ENCODE results near the gene METTL16. TPM values are rescaled to one million over a fixed set of nuclear protein-coding genes. Genes with fewer than 3 reads are reported as not detected.

Gene METTL16
- polyA plus RNA-seq, 1 donor, result 23.9 TPM

DNA sequence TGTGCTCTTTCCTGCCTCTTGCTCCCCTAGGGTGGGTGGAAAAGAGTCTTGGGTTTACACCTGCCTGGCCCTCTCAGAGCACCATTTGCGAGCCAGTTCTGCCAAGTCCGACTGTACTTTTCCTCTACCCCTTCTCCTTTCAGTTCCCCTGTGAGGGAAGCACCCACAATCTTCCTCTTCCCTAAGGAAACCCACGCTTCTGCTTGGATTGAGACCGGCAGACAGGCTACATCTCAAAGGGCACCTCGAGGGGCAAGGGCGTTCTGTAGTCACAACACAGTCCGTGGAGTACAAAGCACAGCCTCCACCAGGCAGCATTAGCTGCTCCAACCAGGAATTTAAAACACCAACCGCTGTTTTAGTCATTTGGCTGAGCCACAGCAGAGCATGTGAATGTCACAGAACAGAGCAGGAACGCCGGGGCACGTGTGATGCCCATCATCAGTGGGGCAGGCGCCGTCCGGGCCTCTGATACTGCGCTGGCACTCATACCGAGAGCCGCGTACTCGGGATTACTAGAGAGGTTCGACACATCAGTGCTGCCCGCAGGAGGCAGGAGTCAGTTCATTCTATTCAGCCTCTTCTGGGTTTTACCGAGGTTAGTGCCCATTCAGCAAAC, 97.1 kb downstream of the METTL16 start:
- no peak for DNase-seq

DNA sequence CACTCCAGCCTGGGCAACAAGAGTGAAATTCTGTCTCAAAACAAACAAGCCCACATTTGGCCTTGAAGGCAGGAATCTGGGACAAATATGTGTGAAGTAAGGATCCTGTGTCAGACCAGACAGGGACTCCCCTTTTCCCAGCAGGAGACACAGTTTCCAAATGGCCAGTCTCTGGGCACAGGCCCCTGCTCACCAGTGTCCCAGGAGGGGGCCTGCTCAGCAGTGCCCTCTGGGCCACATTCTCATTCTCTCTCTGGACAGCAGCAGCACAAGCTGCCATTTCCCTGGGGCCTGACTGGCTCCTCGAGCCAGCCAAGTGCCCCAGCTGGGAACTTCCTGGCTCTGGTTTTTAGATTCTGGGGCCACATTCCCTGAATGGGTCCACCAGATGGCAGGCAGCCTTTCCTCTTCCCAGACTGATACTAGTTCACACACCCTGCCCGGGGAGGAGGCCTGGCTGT, 99.1 kb downstream of the METTL16 start:
- no peak for DNase-seq

DNA sequence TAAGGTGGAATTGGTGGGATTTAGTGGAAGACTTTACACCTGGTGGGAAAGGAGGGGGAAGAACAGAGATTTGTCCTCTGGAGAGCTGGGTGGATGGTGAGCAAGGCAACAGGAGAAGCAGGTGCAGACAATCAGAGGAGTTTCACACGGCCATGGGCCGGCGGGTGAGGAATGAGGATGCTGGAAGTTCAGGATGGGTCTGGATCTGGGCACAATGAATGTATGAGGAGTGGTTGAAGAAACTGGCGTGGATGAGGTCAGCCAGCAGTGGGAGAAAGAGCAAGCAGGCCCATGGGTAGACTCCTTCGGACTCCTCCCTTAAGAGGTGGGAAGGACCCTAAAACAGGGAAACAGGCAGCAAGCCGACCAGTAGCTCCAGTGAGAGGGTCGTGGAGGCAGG, 100.7 kb downstream of the METTL16 start:
- DNase-seq, result no peak

DNA sequence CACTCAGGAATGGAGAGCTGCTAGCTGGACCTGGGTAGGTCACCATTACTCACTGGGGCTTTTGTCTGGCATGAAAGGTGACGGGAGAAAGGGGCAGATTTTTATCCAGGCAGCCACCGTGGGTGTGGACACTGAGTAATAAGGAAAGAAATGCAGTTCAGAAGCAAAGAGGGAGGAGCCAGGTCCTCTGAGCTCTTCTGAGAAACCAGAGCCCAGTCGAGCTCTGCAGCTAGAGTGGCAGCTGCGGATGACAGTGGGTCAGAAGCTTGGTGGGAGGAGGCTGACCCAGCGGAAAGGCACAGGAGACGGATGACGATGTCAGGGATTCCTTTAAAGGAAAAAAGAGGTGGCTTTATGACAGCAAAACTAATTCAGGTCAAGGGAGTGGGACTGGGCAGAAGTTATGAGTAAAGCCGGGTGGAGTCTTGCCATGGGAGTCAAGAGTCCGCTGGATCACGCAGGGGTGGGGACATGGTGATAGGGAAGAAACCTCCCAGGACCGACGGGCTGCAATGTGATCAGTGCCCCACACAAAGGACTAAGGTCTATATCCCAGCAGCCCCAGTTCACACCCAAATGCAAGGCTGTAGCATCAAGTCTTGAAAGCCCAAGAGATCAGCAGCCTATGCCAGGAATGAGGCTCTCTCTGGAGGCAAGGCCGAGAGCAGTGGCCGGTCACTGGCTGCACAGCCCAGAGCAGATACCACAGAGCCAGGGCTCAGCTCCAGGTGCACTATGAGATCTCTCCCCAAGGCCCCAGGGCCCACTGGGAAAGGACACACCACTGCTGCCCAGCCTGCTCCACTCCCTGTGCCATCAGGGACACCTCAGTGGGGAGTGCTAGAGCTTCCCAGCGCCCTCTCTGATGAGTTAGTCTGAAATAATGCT, 104.5 kb downstream of the METTL16 start:
- peak; percentile 74 for DNase-seq

DNA sequence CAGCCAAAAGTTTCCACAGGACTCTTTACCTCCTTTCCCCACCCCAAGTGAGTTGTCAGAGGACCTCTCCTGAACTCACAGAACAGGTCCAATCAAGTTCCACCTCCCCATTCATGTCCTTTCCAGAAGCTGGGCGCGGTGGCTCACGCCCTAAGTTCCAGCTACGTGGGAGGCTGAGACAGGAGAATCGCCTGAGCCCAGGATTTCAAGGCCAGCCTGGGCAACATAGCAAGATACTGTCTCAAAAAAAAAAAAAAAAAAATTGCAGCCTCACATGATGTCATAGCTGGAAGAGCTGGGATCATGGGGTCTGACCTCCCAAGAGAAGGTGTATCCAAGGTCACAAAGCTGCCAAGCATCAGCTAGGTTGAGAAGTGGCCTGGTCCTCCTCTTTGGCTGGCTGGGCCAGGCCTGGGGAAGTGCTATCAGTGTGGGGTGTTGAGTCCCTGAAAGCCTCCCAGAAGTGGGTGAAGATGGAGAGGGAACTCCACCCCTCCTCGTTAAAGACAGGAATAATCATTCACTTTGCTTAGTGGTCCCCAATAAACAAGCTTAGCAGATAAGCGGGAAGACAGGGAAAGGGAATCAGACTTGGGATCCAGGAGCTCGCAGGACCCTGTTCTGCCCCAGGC, 105.3 kb downstream of the METTL16 start:
- DNase-seq, result no peak

DNA sequence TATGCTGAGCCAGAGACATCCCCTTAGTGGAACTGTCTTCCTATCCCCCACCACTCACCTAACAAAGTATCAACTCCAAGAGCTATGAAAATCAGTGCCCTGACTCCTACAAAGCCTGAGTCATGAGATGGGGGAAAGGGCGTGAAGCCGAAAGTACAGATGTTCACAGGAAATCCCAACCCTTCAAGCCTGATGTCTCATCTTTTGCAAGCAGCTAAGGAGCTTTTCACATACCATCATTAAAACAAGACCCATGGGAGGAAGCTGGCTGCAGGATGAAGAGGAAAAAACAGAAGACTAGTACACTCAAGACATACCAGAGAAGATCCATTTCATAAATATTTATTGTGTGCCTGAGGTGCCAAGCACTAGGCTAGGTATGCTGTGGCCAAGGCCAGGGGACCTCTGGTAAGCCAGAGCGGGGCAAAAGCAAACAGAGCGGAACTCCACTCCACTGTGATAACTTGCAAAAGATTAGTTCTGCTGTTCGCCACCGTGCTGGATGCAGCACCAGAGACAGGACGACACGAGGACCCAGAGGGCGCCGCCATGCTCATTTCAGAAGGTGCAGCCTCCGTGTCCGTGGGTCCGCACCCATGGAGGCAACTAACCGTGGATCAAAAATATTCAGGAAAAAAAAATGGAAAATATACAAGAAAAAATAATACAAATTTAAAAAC, 106.3 kb downstream of the METTL16 start:
- no peak for DNase-seq

DNA sequence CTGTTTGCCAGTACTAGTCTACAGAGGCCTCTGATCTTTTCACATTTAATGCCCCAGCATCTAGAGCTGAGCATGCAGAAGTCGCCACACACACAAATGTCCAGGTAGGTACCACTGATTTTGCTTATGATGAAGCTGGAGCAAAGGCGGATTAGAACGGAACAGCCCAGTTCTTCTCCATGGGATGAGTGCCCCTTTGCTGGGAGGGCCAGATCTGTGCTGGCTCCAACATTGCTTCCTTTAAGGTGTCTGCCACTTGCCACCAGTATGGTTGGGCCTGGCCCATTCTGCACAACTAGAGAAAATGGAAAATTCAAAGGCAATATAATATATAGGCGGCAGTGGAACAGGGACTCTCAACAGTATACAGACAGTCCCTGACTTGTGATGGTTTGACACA, 108.6 kb downstream of the METTL16 start:
- DNase-seq, result no peak

DNA sequence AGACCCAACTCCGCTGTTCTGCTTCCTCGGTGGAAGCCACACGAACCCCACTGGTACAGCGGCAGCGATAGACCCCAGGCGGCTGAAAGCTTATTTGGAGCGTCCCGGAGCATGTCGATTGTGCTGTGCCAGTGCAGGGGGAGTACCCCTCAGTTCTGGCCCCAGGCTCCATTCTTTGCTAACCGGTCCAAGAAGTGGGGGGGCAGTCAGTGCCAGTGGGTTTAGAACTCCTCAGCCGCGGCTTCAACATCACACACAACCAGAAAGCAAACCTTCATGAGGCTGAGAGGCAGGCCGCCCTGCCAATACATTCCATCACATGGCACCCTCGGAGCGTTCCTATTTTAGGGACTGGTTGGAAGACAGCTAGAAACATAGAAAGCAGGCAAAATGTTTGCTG, 109.1 kb downstream of the METTL16 start:
- no peak for DNase-seq

DNA sequence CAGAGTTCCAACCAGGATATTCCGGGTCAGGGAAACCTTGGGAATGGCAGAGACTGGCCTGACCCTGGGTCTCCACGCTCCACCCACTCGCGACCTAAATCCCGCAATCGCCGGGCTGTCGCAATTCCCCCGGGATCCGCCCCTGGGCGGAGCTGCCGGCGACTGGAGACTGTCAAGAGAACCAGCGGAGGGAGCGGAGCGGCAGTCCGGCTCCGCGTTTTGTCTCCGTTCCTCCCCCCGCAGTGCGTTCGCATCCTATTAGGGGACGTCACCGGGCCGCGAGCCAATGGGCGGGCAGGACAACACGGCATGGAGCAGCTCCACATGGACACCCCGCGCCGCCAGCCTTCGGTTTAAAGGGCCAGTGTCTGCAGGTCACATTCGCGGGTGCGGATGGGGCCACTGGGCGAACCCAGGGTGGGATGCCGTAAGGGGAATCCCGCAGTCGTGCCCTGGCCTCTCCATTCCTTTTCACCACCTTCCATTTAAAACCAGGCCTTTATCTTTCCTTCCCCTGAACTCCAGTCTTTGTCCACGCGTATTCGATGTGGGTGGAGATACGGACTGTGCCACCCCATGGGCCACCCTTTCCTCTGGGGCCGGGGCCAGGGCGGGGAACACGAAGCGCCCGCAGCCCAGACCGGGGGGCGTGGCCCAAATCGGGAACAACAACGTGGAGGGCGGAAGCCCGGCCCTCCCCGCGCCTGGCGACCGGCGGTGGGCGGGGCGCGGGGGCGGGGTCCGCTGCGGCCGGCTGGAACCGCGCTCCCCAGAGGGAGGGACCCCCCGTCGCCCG, 110.1 kb downstream of the METTL16 start:
- peak; percentile 99 for DNase-seq

DNA sequence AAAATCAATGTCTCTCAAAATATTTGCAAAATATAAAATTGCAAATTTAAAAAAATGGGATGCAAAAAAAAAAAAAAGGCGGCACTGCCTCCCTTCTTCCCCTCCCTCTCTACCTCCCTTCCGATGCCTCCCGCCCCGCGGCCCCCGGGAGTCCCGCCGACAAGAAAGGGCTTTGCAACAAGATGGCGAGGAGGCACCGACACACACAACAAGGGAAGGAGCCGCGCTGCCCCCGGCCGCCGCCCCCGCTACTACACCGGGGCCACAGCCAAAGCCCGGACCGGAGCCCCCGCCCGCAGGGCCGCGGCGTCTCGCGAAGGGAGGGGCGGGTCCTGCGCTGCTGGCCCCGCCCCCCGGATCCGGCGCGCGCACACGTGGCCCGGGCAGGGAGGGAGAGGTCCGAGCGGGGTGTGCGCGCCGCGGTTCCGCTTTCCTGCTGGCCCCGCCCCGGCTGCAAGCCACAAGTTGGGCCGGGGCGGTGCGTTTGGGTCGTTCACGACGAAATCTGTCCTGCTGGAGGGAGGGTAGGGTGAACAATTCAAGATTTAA, 110.7 kb downstream of the METTL16 start, which contains the start of gene MNT:
MNT (minus strand) TSS at position 184 of the 549 bp plus-strand sequence. CDS start 348 bp downstream, outside the sequence.
- peak; percentile 95 for DNase-seq

DNA sequence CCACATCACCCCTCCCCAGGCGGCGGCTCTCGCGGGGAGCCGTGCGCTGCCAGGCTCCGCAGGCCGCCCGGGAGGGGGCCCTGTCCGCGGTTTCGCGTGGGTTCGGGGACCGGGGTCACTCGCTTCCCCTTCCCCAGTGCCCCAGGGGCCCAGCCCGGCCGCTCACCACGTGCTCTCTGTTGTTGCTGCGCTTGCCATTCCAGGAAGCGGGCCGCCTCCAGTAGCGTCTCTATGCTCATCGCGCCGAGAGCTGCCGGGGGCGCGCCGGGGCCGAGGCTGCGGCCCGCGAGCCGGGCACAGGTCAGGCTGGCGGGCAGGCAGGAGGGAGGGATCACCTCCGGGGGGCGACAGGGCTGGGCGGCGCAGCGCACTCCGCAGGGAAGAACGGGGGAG, 111.2 kb downstream of the METTL16 start:
- DNase-seq, result no peak

DNA sequence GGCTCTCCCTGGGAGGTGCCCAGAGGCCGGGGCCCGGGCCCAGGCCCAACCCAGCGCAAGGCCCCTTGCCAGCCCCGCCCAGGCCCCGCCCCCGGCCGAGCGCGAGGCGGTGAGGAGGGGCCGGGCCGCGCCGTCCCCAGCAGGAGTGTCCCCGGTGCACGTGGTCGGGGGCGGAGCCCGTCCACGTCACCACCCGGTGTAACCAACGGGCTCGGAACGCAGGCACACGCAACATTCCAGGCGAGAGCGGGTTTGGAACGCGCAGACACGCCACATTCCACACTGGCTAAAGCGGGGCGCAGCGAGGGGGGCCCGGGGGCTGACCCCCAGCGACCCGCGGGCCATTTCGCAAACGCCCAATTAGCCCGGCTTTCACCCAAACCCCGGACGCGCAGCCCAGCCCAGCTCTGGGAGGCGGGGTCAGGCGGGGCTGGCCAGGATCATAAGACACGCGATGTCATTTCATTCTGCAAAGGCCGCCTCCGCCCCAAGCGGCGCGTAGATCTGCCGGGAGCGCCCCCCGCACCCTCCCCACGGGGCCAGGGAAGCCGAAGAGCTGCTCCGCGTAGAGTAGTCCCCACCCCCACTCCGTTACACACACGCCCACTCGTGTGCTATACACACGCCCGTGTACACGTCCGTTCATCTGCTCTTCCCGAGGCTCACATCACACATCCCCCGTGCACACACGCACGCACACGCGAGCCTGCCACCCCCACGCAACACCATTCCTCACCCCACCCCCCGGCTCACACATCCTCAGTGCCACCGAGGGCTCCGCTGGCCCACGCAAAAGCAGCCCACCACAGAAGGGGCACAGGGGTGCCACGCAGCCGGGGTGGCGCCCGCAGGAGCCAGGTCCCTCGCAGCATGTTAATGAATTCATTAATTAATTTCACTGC, 111.9 kb downstream of the METTL16 start:
- peak; percentile 98 for DNase-seq

DNA sequence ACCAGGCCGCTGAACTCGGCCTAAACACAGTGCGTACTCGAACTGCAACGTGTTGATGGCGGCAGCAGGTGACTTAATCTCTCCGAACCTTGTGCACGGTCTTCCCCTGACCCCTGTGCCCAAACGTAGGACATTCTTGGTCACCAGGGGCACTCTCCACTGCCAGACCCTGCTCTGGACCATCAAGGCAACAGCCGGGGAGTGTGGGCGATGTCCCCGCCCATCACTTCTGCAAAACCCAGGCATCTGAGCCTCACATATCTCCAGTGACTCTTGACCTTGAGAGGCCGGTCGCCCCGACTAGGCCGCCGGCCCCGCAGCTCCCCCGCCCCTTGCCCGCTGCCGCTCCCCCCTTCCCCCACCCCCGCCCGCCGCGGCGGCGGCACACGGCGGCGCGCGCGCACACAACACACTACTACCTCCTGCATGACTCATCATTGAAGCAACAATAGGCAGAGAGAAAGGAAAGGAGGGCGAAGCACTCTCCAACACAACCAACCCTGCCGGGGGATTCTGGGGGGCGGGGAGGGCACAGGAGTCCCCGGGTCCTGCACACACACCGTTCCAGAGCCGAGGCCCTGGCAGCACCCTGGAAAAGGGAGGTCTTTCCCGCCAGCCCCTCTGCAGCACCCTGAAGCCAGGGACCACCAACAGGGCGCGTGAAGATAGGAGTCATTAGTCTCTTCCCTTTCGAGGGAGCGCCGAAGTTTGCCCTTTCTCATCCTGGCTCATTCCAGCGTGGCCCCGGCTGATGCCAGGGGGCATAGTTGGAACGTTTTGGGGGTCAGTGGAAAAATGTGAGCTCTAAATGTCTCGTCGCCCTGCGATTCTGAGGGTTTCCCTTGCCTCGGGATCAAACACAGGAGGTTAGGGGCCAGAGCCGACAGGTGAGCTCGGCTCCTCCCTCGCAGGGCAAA, 112.8 kb downstream of the METTL16 start:
- DNase-seq, result no peak

DNA sequence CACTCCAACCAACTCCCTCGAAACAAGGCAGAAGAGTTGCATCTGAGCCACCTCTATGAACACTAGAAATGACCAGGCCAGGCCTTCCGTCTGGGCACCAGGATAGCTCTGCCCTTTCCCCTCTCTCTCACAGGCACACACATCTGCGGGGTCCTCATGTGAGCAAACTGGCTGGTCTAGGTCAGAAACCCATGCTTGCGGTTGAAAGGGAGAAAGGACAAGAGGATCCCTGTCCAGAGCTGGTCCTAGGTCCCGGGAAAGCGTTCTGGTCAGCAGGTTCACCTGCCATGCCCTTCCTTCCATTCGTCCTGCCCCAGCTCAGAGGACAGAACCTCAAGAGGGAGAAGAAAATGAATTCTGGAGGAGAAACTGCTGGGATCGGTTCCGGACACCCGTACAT, 113.5 kb downstream of the METTL16 start:
- DNase-seq, result no peak

DNA sequence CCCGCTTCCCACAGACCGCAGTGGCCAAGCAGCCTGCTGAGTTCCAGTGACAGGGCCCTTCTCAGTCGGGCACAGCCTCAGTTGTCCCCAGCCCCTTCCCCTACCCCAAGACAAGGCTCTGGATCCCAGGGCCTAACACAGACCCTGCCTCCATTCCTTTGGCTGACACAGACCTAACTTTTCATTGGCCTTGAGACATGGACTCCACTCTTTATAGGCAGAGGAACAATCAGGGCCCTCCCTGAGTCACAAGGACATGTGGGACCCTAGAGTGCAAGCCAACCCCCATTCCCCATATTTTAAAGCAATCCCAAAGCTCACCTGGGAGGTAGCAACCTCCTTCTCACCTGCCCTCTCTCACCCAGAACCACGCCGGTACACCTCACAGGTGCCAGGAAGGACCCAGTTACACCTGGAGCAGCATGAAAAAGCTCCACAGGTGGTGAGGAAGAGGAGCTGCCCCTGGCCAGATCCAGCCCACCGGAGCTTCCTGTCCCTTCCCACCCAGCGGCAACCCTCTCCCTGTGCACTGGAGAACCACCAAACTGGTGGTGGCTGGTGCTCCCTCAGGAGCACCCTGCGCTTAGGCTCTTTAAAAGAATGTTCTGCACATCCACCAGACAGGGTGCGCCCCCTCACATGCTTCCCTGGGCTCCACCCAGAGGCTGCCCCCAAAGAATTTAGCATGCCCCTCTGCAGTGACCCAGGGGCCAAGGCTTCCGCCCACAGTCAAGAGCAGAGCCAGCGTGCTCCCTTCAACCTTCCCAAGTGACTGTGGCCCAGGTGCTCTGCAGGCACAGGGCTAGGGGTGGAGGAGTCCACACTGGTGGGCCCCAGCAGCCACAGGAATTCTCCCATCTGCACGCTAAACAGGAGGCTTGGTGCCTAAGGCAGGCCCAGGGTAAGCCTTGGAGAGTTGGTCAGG, 114.2 kb downstream of the METTL16 start:
- no peak for DNase-seq

DNA sequence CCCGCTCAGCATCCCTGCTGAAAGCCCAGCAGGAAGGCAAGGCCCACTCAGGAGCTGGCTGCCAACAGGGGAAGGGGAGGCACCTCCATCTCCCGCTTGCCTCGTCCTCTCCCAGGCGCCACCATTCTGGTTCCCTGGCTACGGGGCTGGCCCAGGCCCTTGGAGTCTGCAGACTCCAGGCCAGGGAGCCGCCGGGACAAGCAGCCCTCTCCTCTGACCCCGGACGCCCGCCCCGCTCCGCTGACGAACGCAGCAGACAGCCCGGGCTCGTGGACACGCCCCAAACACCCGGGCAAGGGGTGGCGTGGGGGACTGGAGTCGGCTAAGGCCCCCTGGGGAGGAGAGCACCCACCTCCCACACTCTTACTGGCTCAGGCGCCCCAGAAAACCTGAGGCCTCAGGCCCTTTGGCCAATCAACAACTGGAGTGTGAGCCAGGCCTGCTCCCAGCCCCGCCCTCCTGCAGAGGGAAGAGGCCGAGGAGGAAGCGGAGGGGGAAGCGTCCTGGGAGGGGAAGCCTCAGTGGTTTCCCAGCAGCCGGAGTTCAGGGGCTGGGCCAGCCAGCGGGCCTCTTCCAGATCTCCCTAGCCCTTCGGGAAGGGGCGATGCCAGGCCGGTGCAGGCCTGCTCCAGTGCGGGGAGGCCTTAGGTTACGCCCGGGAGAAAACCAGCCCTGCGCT, 115.0 kb downstream of the METTL16 start:
- peak; percentile 92 for DNase-seq

DNA sequence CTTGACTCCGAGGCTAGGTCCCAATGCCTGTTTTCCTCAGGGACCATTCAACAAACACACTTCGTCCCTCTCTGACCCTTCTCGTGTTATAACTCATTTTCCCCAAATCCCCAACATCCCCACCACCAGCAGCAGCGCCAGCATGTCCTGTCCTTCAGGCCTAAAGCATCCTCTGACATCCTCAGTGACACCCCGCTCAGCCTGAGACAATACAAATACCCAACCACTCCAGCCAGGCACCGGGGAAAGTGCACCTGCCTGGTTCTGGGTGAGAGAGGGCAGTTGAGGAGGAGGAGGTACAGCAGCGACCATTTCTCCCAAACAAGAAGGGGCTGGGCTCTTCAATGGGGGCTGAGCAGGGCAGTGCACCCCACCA, 115.5 kb downstream of the METTL16 start:
- DNase-seq, result no peak

Data from hindlimb muscle (tissue), 1 donor.